Neural progenitor cell (in vitro differentiated cells): ENCODE measurements around the gene SCPEP1.

Source experiments
- EZH2phosphoT487 ChIP-seq: fragments of 200-600 bp; sonication (generic); IDR thresholded peaks from 2 replicates; pipeline ENCODE4 v1.6.1; 2017; ENCODE audit warnings: antibody characterized with exemption
- TF ChIP-seq, protein P1 (sequence below): fragments of 200-600 bp; sonication (generic); IDR thresholded peaks from 2 replicates; pipeline ENCODE4 v1.5.1; 2017; ENCODE audit warnings: antibody characterized with exemption, mild to moderate bottlenecking

DNA sequence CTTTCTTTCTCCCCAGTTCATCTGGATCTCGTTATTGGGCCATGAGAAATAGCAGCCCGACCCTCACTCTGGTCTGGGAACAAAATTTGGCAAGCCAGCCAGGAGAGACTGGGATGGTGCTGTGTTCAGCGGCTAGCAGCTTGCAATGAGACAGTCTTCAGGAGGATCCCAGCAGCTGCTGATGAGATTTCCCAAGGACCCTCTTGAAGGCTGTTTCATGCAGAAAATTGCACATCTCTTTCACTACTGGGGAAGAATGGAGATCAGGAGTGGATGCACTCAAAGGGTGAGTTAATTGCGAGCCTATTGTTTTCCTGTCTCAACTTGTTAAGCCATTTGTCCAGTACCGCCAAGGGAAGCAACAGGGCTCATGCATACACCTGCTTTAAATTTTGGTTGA lies 11.6 kb upstream of the SCPEP1 start:
- TF ChIP-seq, protein P1, sequence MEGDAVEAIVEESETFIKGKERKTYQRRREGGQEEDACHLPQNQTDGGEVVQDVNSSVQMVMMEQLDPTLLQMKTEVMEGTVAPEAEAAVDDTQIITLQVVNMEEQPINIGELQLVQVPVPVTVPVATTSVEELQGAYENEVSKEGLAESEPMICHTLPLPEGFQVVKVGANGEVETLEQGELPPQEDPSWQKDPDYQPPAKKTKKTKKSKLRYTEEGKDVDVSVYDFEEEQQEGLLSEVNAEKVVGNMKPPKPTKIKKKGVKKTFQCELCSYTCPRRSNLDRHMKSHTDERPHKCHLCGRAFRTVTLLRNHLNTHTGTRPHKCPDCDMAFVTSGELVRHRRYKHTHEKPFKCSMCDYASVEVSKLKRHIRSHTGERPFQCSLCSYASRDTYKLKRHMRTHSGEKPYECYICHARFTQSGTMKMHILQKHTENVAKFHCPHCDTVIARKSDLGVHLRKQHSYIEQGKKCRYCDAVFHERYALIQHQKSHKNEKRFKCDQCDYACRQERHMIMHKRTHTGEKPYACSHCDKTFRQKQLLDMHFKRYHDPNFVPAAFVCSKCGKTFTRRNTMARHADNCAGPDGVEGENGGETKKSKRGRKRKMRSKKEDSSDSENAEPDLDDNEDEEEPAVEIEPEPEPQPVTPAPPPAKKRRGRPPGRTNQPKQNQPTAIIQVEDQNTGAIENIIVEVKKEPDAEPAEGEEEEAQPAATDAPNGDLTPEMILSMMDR = no peak
- TF ChIP-seq EZH2phosphoT487 = no peak
